H9 (cell line): ENCODE data around the gene ROBO2. TPM values are rescaled to one million over a fixed set of nuclear protein-coding genes. Genes with fewer than 3 reads are reported as not detected.
A peak's percentile ranks its signal among the peaks of the same experiment; 100 is the strongest.

Experiments used
- DNase-seq: peaks from one replicate; pipeline ENCODE4 v3.0.0-alpha.2; 2017
- H2AFZ ChIP-seq: one replicate; pipeline ENCODE4 v1.6.1; 2013; ENCODE audit warnings: mild to moderate bottlenecking, low read length, control low read depth, moderate library complexity
- H2AK5ac ChIP-seq: 2 replicates; pipeline ENCODE4 v1.6.1; 2013; ENCODE audit warnings: low read length, control low read depth, mixed read lengths; ENCODE audit not compliant: insufficient read length
- H2BK120ac ChIP-seq: one replicate; pipeline ENCODE4 v1.6.1; 2013; ENCODE audit warnings: low read depth, mild to moderate bottlenecking, low read length, control low read depth, inconsistent platforms; ENCODE audit not compliant: poor library complexity, severe bottlenecking
- H2BK12ac ChIP-seq: 2 replicates; pipeline ENCODE4 v1.6.1; 2013; ENCODE audit warnings: low read length, control low read depth, mixed read lengths, low read depth; ENCODE audit not compliant: insufficient read length
- H2BK15ac ChIP-seq: 2 replicates; pipeline ENCODE4 v1.6.1; 2013; ENCODE audit warnings: low read depth, low read length, control low read depth
- H2BK20ac ChIP-seq: one replicate; pipeline ENCODE4 v1.6.1; 2013; ENCODE audit warnings: low read depth, mild to moderate bottlenecking, low read length, control low read depth, inconsistent platforms; ENCODE audit not compliant: poor library complexity, severe bottlenecking
- H2BK5ac ChIP-seq: 2 replicates; pipeline ENCODE4 v1.6.1; 2013; ENCODE audit warnings: low read length, control low read depth, mixed read lengths; ENCODE audit not compliant: insufficient read length
- H3K14ac ChIP-seq: 2 replicates; pipeline ENCODE4 v1.6.1; 2013; ENCODE audit warnings: low read length, control low read depth; ENCODE audit not compliant: insufficient read depth
- H3K18ac ChIP-seq: 2 replicates; pipeline ENCODE4 v1.6.1; 2013; ENCODE audit warnings: low read depth, mild to moderate bottlenecking, mixed read lengths, low read length, control low read depth; ENCODE audit not compliant: insufficient read length
- H3K23ac ChIP-seq: 2 replicates; pipeline ENCODE4 v1.6.1; 2013; ENCODE audit warnings: low read length, control low read depth, mixed read lengths, low read depth; ENCODE audit not compliant: insufficient read length
- H3K23me2 ChIP-seq: 2 replicates; pipeline ENCODE4 v1.6.1; 2013; ENCODE audit warnings: low read depth, mild to moderate bottlenecking, mixed read lengths, low read length, control low read depth; ENCODE audit not compliant: insufficient read length, poor library complexity, severe bottlenecking
- H3K27ac ChIP-seq: 2 replicates; pipeline ENCODE4 v1.5.1; 2013; ENCODE audit warnings: low read length, control low read depth, mixed read lengths, low read depth; ENCODE audit not compliant: insufficient read length
- H3K27me3 ChIP-seq: 2 replicates; pipeline ENCODE4 v1.6.1; 2013; ENCODE audit warnings: low read length, control low read depth, inconsistent platforms; ENCODE audit not compliant: insufficient read depth
- H3K4ac ChIP-seq: 2 replicates; pipeline ENCODE4 v1.6.1; 2013; ENCODE audit warnings: low read depth, mild to moderate bottlenecking, control low read depth, inconsistent platforms, low read length, moderate library complexity
- H3K4me1 ChIP-seq: 2 replicates; pipeline ENCODE4 v1.6.1; 2013; ENCODE audit warnings: low read length, control low read depth, inconsistent platforms; ENCODE audit not compliant: insufficient read depth
- H3K4me2 ChIP-seq: 2 replicates; pipeline ENCODE4 v1.6.1; 2013; ENCODE audit warnings: low read length, control low read depth, mixed read lengths; ENCODE audit not compliant: insufficient read length, insufficient read depth
- H3K56ac ChIP-seq: 2 replicates; pipeline ENCODE4 v1.6.1; 2013; ENCODE audit warnings: low read depth, mild to moderate bottlenecking, mixed read lengths, low read length, control low read depth; ENCODE audit not compliant: insufficient read length
- H3K79me1 ChIP-seq: 2 replicates; pipeline ENCODE4 v1.6.1; 2013; ENCODE audit warnings: low read depth, mild to moderate bottlenecking, moderate library complexity, low read length, control low read depth, inconsistent platforms; ENCODE audit not compliant: insufficient read depth, poor library complexity, severe bottlenecking
- H3K79me2 ChIP-seq: 2 replicates; pipeline ENCODE4 v1.6.1; 2013; ENCODE audit warnings: low read length, control low read depth, inconsistent platforms; ENCODE audit not compliant: insufficient read depth
- H3K9ac ChIP-seq: 2 replicates; pipeline ENCODE4 v1.6.1; 2013; ENCODE audit warnings: low read length, control low read depth, mixed read lengths; ENCODE audit not compliant: insufficient read length; ENCODE audit errors: extremely low read depth
- H3K9me3 ChIP-seq: one replicate; pipeline ENCODE4 v1.6.1; 2013; ENCODE audit warnings: low read depth, low read length, inconsistent platforms; ENCODE audit not compliant: control insufficient read depth
- H3T11ph ChIP-seq: one replicate; pipeline ENCODE4 v1.6.1; 2013; ENCODE audit warnings: mild to moderate bottlenecking, low read length, control low read depth, inconsistent platforms
- H4K20me1 ChIP-seq: one replicate; pipeline ENCODE4 v1.6.1; 2013; ENCODE audit not compliant: control insufficient read depth, insufficient read length, insufficient read depth
- H4K5ac ChIP-seq: 2 replicates; pipeline ENCODE4 v1.6.1; 2013; ENCODE audit warnings: low read depth, mild to moderate bottlenecking, mixed read lengths, low read length, control low read depth; ENCODE audit not compliant: insufficient read length
- H4K8ac ChIP-seq: replicated peaks from 2 replicates; pipeline ENCODE4 v1.6.1; 2013; ENCODE audit warnings: low read length, control low read depth, mixed read lengths, low read depth; ENCODE audit not compliant: insufficient read length
- H4K91ac ChIP-seq: 2 replicates; pipeline ENCODE4 v1.6.1; 2013; ENCODE audit warnings: low read depth, mild to moderate bottlenecking, moderate library complexity, mixed read lengths, low read length, control low read depth; ENCODE audit not compliant: insufficient read length
- H3K27ac Mint-ChIP-seq, 3 experiments: 2 replicates in 2 of 3; 3 replicates in 1 of 3; pipeline ENCODE4 v1.8.0; 2020 to 2021; ENCODE audit warnings: mixed read lengths in 3 of 3, mild to moderate bottlenecking in 1 of 3, moderate library complexity in 1 of 3
- H3K27me3 Mint-ChIP-seq: 2 replicates; pipeline ENCODE4 v1.8.0; 2021; ENCODE audit warnings: low read depth, mild to moderate bottlenecking, moderate library complexity, mixed read lengths
- H3K36me3 Mint-ChIP-seq, 3 experiments: 2 replicates in 2 of 3; 3 replicates in 1 of 3; pipeline ENCODE4 v1.8.0; 2020 to 2021; ENCODE audit warnings: low read depth in 3 of 3, mixed read lengths in 3 of 3; ENCODE audit not compliant: insufficient read depth in 1 of 3
- H3K4me1 Mint-ChIP-seq, 2 experiments: 2 replicates each; pipeline ENCODE4 v1.8.0; 2020; ENCODE audit warnings: mixed read lengths in 2 of 2
- H3K4me3 Mint-ChIP-seq, 2 experiments: 2 replicates in 1 of 2; 3 replicates in 1 of 2; pipeline ENCODE4 v1.8.0; 2020 to 2021; ENCODE audit warnings: mild to moderate bottlenecking in 2 of 2, mixed read lengths in 2 of 2, moderate library complexity in 1 of 2
- H3K9me3 Mint-ChIP-seq, 2 experiments: 2 replicates in 1 of 2; 3 replicates in 1 of 2; pipeline ENCODE4 v1.8.0; 2020; ENCODE audit warnings: mild to moderate bottlenecking in 2 of 2, mixed read lengths in 2 of 2, moderate library complexity in 1 of 2
- CTCF ChIP-seq: fragments of 200-600 bp; sonication (generic); conservative IDR thresholded peaks from 3 replicates; pipeline ENCODE4 v1.8.0; 2021; ENCODE audit warnings: antibody characterized with exemption, mild to moderate bottlenecking
- WGBS: extraction: QIAGEN DNeasy Blood & Tissue Kit; methylation state at CpG from one replicate; pipeline ENCODE4 v1.1.7; 2013; ENCODE audit warnings: missing lambda C conversion rate, low lambda C conversion rate, mixed read lengths; ENCODE audit not compliant: insufficient read length; ENCODE audit errors: extremely low coverage; 5-methylcytosine and 5-hydroxymethylcytosine counted together
- total RNA-seq: library from RNA; stranded (reverse); gene quantifications from 2 replicates; pipeline ENCODE4 v1.2.1, GENCODE V29; 2021

Gene ROBO2
- total RNA-seq, 1 experiment from 2014 or later = 2.3 TPM

GRCh38 chr3:77207753-77208152 lies 167.9 kb downstream of the ROBO2 start:
- Histone ChIP-seq H3T11ph (no peak overlapping the region), H3K9me3 (no peaks in the 10 kb centered on the region), H3K4me1 (peaks cover 2% of the 10 kb centered on the region; the same call in 1 of the 2 replicates), H3K4ac (no peak overlapping the region), H3K23ac (no peak overlapping the region), H3K56ac (no peak overlapping the region), H2BK15ac (no peak overlapping the region), H3K79me2 (no peaks in the 10 kb centered on the region), H2BK12ac (no peak overlapping the region), H4K8ac (no peak overlapping the region), H4K5ac (no peak overlapping the region), H3K27ac (no peak overlapping the region), H2BK5ac (no peak overlapping the region), H3K9ac (no peak overlapping the region), H3K23me2 (no peaks in the 10 kb centered on the region), H2BK120ac (no peak overlapping the region), H2BK20ac (no peak overlapping the region), H3K27me3 (no peaks in the 10 kb centered on the region), H4K91ac (no peak overlapping the region), H3K18ac (no peak overlapping the region), H3K14ac (no peak overlapping the region), H4K20me1 (no peaks in the 10 kb centered on the region), H3K79me1 (no peaks in the 10 kb centered on the region), H3K4me2 (no peak overlapping the region), H2AK5ac (no peak overlapping the region), H2AFZ (no peak overlapping the region)
- no CpG with 5 or more reads among the region's 8 CpGs for WGBS
- Mint-ChIP-seq H3K27me3 (no peaks in the 10 kb centered on the region), H3K27ac (peak overlapping the region in 1 of 3 experiments; percentile 70; a peak in 1 of 7 replicates), H3K9me3 (peaks cover 6 to 9% of the 10 kb centered on the region in 2 experiments; a peak in 4 of 5 replicates), H3K4me3 (no peak overlapping the region; a peak in 1 of 5 replicates), H3K4me1 (peaks cover 7 to 12% of the 10 kb centered on the region in 2 experiments), H3K36me3 (peaks cover 0 to 7% (median 6%) of the 10 kb centered on the region in 3 experiments; a peak in 1 of 7 replicates)
- no peak for DNase-seq
- TF ChIP-seq CTCF = no peak
